ENCODE results near the gene MTRR.

The MTRR gene

DNA sequence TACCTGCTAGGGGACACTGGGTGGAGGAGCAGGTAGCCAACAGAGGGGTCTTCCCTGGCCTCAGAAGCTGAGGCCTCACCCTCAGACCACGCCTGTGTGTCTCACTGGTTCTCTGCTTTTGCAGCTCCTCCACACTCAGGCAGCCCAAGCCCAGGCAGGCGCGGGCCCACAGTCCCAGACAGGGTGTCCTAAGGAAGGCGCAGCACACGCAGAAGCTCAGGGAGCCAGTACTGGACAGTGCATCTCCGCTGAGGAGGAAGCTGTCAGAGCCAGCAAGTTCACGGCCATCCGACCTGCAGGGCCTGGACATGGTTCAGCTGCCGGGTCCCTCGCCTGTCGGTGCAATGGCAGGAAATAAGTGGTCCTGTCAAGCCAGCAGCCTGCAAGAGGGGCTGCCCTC lies 43.3 kb upstream of the MTRR start:
- no peak for DNase-seq (ENCODE audit: low read depth in 1 of 2, low spot score in 1 of 2)
- Histone ChIP-seq H3K27ac (replicated peaks) (no peak overlapping the region), H3K27me3 (ENCODE audit: insufficient read depth, poor library complexity, severe bottlenecking) (no peaks in the 10 kb centered on the region), H3K4me3 (replicated peaks; ENCODE audit: insufficient read depth, low read length) (no peak overlapping the region)
- TF ChIP-seq GABPA (IDR thresholded peaks at IDR 0.05; ENCODE audit: low read depth) = no peak
- no peak for TF ChIP-seq POLR2AphosphoS5 (IDR thresholded peaks at IDR 0.05; ENCODE audit: low read depth)
- TF ChIP-seq SPI1 (IDR thresholded peaks at IDR 0.05; ENCODE audit: borderline replicate concordance, low read depth) = no peak
- TF ChIP-seq, protein P1, sequence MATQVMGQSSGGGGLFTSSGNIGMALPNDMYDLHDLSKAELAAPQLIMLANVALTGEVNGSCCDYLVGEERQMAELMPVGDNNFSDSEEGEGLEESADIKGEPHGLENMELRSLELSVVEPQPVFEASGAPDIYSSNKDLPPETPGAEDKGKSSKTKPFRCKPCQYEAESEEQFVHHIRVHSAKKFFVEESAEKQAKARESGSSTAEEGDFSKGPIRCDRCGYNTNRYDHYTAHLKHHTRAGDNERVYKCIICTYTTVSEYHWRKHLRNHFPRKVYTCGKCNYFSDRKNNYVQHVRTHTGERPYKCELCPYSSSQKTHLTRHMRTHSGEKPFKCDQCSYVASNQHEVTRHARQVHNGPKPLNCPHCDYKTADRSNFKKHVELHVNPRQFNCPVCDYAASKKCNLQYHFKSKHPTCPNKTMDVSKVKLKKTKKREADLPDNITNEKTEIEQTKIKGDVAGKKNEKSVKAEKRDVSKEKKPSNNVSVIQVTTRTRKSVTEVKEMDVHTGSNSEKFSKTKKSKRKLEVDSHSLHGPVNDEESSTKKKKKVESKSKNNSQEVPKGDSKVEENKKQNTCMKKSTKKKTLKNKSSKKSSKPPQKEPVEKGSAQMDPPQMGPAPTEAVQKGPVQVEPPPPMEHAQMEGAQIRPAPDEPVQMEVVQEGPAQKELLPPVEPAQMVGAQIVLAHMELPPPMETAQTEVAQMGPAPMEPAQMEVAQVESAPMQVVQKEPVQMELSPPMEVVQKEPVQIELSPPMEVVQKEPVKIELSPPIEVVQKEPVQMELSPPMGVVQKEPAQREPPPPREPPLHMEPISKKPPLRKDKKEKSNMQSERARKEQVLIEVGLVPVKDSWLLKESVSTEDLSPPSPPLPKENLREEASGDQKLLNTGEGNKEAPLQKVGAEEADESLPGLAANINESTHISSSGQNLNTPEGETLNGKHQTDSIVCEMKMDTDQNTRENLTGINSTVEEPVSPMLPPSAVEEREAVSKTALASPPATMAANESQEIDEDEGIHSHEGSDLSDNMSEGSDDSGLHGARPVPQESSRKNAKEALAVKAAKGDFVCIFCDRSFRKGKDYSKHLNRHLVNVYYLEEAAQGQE (IDR thresholded peaks at IDR 0.05; ENCODE audit: insufficient replicate concordance, low read depth) = no peak
- TF ChIP-seq, protein P2, sequence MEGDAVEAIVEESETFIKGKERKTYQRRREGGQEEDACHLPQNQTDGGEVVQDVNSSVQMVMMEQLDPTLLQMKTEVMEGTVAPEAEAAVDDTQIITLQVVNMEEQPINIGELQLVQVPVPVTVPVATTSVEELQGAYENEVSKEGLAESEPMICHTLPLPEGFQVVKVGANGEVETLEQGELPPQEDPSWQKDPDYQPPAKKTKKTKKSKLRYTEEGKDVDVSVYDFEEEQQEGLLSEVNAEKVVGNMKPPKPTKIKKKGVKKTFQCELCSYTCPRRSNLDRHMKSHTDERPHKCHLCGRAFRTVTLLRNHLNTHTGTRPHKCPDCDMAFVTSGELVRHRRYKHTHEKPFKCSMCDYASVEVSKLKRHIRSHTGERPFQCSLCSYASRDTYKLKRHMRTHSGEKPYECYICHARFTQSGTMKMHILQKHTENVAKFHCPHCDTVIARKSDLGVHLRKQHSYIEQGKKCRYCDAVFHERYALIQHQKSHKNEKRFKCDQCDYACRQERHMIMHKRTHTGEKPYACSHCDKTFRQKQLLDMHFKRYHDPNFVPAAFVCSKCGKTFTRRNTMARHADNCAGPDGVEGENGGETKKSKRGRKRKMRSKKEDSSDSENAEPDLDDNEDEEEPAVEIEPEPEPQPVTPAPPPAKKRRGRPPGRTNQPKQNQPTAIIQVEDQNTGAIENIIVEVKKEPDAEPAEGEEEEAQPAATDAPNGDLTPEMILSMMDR (IDR thresholded peaks at IDR 0.05; ENCODE audit: insufficient read depth, low read length) = no peak

DNA sequence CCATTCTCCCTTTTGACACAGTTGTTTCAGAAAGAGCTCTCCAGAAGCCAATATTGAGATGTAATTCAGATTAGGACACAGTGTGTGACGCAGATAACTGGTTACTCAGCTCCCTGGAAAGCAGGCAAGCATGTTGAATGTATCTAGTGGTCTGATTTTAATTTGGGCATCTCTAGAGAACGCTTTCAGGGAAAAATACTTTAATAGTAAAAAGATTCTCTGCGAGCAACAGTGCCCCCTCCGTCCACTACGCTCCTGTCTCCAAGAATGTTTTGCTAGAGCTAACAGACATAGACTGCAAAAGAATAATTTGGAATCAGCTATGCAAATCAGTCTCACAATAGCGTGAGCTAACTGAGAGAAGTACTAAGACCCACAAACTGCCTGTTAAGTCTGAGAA lies 41.3 kb upstream of the MTRR start:
- Histone ChIP-seq H3K27ac (replicated peaks) (no peak overlapping the region), H3K27me3 (ENCODE audit: insufficient read depth, poor library complexity, severe bottlenecking) (no peaks in the 10 kb centered on the region), H3K4me3 (replicated peaks; ENCODE audit: insufficient read depth, low read length) (no peak overlapping the region)
- TF ChIP-seq, protein P2 (IDR thresholded peaks at IDR 0.05; ENCODE audit: insufficient read depth, low read length) = no peak
- TF ChIP-seq GABPA (IDR thresholded peaks at IDR 0.05; ENCODE audit: low read depth) = no peak
- TF ChIP-seq, protein P1 (IDR thresholded peaks at IDR 0.05; ENCODE audit: insufficient replicate concordance, low read depth) = no peak
- TF ChIP-seq POLR2AphosphoS5 (IDR thresholded peaks at IDR 0.05; ENCODE audit: low read depth) = no peak
- TF ChIP-seq SPI1 (IDR thresholded peaks at IDR 0.05; ENCODE audit: borderline replicate concordance, low read depth) = no peak
- DNase-seq (ENCODE audit: low read depth in 1 of 2, low spot score in 1 of 2) = no peak

DNA sequence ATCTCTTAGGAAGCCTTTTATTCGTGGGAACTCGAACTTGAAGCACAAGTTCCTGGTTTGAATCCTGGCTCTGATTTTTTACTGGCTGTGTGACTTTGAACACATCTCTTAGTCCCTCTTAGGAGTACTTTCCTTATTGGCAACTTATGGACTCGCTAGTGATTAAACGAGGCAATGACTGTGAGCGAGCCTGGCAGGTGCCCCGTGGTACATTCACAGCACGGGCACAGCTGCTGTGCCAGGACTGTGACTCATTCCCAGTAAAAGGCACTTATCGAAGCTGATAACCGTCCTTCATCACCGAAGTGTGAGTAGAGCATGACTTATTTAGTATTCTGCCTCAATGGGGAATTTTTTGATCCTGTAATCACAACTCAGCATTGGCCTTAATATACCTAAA lies 40.7 kb upstream of the MTRR start:
- TF ChIP-seq POLR2AphosphoS5 (IDR thresholded peaks at IDR 0.05; ENCODE audit: low read depth) = no peak
- no peak for TF ChIP-seq GABPA (IDR thresholded peaks at IDR 0.05; ENCODE audit: low read depth)
- no peak for TF ChIP-seq SPI1 (IDR thresholded peaks at IDR 0.05; ENCODE audit: borderline replicate concordance, low read depth)
- TF ChIP-seq, protein P1 (IDR thresholded peaks at IDR 0.05; ENCODE audit: insufficient replicate concordance, low read depth) = no peak
- TF ChIP-seq, protein P2 (IDR thresholded peaks at IDR 0.05; ENCODE audit: insufficient read depth, low read length) = no peak
- DNase-seq (ENCODE audit: low read depth in 1 of 2, low spot score in 1 of 2) = no peak
- Histone ChIP-seq H3K4me3 (replicated peaks; ENCODE audit: insufficient read depth, low read length) (no peak overlapping the region), H3K27me3 (ENCODE audit: insufficient read depth, poor library complexity, severe bottlenecking) (no peaks in the 10 kb centered on the region), H3K27ac (replicated peaks) (no peak overlapping the region)
